Lower lobe of right lung (tissue), 2 donors: ENCODE data around the gene SUSD1. TPM values are rescaled to one million over a fixed set of nuclear protein-coding genes. Genes with fewer than 3 reads are reported as not detected.
A peak's percentile ranks its signal among the peaks of the same experiment; 100 is the strongest.
"Not testable (repeated sequence)": the region's sequence is repeated elsewhere in the genome, so short reads cannot be mapped to it uniquely, and the experiment has no call there.

ENCODE experiments used
- ATAC-seq, 2 donors: fragments of 200-7000 bp; cut with Tn5 transposase; one replicate each; pipeline ENCODE4 v1.9.1; 2020 to 2022; ENCODE audit warnings: mild to moderate bottlenecking in 2 of 2, moderate library complexity in 2 of 2
- DNase-seq: peaks from one replicate; pipeline ENCODE4 v3.0.0-alpha.2; 2020
- H3K27ac ChIP-seq: fragments of 200-600 bp; one replicate; pipeline ENCODE4 v1.8.0; 2022
- H3K27me3 ChIP-seq: fragments of 200-600 bp; one replicate; pipeline ENCODE4 v1.8.0; 2022; ENCODE audit warnings: low read depth
- H3K36me3 ChIP-seq: fragments of 200-600 bp; one replicate; pipeline ENCODE4 v1.8.0; 2022; ENCODE audit warnings: mild to moderate bottlenecking
- H3K4me1 ChIP-seq: fragments of 200-600 bp; one replicate; pipeline ENCODE4 v1.8.0; 2022
- H3K4me3 ChIP-seq: fragments of 200-600 bp; one replicate; pipeline ENCODE4 v1.8.0; 2022; ENCODE audit warnings: mild to moderate bottlenecking
- H3K9me3 ChIP-seq: fragments of 200-600 bp; one replicate; pipeline ENCODE4 v1.8.0; 2022
- intact Hi-C: fragments of 100-400 bp; cut with DNase I; formaldehyde crosslinking; loops from one replicate; pipeline ENCODE4 v1.11.0; 2022
- total RNA-seq: library from RNA; stranded (reverse); fragmentation: NEBNext Ultra II Directional; extraction: Animal tissue kit (Norgen Biotek cat#: 25700); gene quantifications from one replicate; pipeline ENCODE4 v1.2.1, GENCODE V29; 2021
- TF ChIP-seq, protein P1 (sequence below): fragments of 200-600 bp; IDR thresholded peaks from one replicate; pipeline ENCODE4 v1.8.0; 2022; ENCODE audit warnings: antibody characterized with exemption, mild to moderate bottlenecking
- donor health status: DM: no; HTN: yes; CAD: no; lungs with severe emphysema.

Gene SUSD1
- total RNA-seq, 1 donor from 2014 or later = 49.4 TPM

- TF ChIP-seq, protein P1, sequence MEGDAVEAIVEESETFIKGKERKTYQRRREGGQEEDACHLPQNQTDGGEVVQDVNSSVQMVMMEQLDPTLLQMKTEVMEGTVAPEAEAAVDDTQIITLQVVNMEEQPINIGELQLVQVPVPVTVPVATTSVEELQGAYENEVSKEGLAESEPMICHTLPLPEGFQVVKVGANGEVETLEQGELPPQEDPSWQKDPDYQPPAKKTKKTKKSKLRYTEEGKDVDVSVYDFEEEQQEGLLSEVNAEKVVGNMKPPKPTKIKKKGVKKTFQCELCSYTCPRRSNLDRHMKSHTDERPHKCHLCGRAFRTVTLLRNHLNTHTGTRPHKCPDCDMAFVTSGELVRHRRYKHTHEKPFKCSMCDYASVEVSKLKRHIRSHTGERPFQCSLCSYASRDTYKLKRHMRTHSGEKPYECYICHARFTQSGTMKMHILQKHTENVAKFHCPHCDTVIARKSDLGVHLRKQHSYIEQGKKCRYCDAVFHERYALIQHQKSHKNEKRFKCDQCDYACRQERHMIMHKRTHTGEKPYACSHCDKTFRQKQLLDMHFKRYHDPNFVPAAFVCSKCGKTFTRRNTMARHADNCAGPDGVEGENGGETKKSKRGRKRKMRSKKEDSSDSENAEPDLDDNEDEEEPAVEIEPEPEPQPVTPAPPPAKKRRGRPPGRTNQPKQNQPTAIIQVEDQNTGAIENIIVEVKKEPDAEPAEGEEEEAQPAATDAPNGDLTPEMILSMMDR = no peak
- H3K9me3 ChIP-seq = peaks cover 16% of the 10 kb centered on the region
Observed at GRCh38 chr9:112203536-112203935, 28.4 kb upstream of the SUSD1 start.

DNA sequence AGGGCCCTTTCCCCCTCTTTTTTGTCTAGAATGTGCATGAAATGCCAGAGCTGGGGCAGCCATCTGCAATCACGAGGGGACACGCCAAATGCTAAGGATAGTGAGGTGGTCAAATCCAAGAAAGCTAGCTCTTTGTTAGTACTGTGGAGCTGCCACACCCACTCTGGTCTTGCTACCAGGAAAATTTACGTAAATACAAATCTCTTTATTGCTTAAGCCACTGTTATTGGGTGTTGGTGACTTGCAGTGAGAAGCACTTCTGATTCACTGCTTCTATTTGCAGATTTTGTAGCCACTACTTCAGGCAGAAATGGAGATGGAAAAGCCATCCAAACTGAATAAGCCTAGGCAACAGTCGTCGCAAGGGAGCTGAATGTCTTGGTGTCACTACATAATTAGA, 25.6 kb upstream of the SUSD1 start:
- DNase-seq (no peak), ATAC-seq (no peak)
- intact Hi-C loops = no loop called here
- Histone ChIP-seq H3K4me3 (no peak overlapping the region), H3K4me1 (no peaks in the 10 kb centered on the region), H3K27ac (no peak overlapping the region), H3K36me3 (no peaks in the 10 kb centered on the region), H3K9me3 (no peaks in the 10 kb centered on the region), H3K27me3 (no peaks in the 10 kb centered on the region)
- TF ChIP-seq, protein P1 = no peak

More at GRCh38 chr9:112203536-112203935, 28.4 kb upstream of the SUSD1 start:
- ATAC-seq (no peak), DNase-seq (no peak)
- no peak overlapping the region for H3K4me3 ChIP-seq
- peaks cover 1% of the 10 kb centered on the region for H3K36me3 ChIP-seq
- no peak overlapping the region for H3K27ac ChIP-seq
- no peaks in the 10 kb centered on the region for H3K27me3 ChIP-seq
- intact Hi-C loops = no loop called here
- H3K4me1 ChIP-seq = no peaks in the 10 kb centered on the region

DNA sequence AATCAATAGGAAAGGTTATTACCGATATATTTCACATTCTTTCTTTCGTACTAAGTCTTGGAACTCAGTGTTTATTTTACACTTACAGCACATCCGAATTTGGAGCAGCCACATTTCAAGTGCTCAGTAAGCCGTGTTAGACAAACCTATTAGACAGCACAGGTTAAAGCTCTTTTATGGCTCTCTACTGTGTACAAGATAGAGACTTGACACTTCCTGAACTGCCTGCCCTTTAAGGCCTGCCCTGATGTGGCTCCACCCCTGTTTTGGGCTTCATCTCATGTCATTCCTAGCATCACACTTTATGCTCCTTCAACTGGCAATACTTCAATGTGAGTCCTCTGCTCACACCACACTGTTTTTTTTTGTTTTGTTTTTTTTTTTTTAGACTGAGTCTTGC, 23.5 kb upstream of the SUSD1 start:
- no peak overlapping the region for H3K4me3 ChIP-seq
- H3K4me1 ChIP-seq = peaks cover 4% of the 10 kb centered on the region
- intact Hi-C loops = no loop called here
- no peaks in the 10 kb centered on the region for H3K27me3 ChIP-seq
- no peak overlapping the region for H3K27ac ChIP-seq
- TF ChIP-seq, protein P1 = no peak
- no peaks in the 10 kb centered on the region for H3K36me3 ChIP-seq
- ATAC-seq = peak; percentile 46 to 60
- no peaks in the 10 kb centered on the region for H3K9me3 ChIP-seq
- no peak for DNase-seq

GRCh38 chr9:112194969-112195431, 19.9 kb upstream of the SUSD1 start:
- TF ChIP-seq, protein P1 = no peak
- ATAC-seq (peak; percentile 31 to 64), DNase-seq (no peak)
- intact Hi-C loops = no loop called here
- H3K9me3 ChIP-seq = no peaks in the 10 kb centered on the region
- H3K27ac ChIP-seq = no peak overlapping the region
- H3K4me1 ChIP-seq = peaks cover 4% of the 10 kb centered on the region
- no peak overlapping the region for H3K4me3 ChIP-seq
- H3K27me3 ChIP-seq = no peaks in the 10 kb centered on the region
- no peaks in the 10 kb centered on the region for H3K36me3 ChIP-seq

DNA sequence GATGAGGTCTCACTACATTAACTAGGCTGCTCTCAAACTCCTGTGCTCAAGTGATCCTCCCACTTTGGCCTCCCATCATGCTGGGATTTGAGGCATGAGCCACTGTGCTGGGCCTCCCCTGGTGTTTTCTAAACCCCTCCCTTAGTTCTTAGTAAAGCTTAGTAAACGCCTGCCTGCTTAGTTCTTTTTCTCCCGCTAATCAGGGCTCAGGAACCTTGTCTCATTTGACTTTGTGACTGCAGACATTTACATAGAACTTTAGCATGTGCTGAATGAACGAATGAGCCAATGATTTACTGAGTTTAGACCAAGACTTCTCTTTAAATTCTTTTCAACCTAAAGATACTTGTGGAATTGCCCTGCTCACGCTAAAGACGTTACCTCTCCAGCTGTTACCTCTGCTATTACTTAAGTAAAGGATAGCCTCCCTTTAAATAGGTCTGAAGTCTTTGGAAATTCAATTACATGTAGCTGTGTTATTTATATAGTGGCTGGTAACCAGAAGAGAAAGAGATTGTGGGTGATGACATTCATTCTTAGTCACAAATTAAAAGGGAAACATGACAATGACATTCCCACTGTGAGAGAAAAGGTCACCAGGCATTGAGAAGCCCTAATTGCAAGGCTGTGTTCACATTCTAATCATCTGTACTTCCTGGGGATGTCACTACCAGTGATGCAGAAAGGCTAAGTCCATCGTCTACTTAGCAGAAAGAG, 18.6 kb upstream of the SUSD1 start:
- TF ChIP-seq, protein P1 = no peak
- no peaks in the 10 kb centered on the region for H3K36me3 ChIP-seq
- H3K9me3 ChIP-seq = no peaks in the 10 kb centered on the region
- no peaks in the 10 kb centered on the region for H3K27me3 ChIP-seq
- DNase-seq = no peak
- intact Hi-C loops = no loop called here
- H3K4me3 ChIP-seq = no peak overlapping the region
- H3K4me1 ChIP-seq = peaks cover 4% of the 10 kb centered on the region
- ATAC-seq = no peak
- H3K27ac ChIP-seq = no peak overlapping the region

DNA sequence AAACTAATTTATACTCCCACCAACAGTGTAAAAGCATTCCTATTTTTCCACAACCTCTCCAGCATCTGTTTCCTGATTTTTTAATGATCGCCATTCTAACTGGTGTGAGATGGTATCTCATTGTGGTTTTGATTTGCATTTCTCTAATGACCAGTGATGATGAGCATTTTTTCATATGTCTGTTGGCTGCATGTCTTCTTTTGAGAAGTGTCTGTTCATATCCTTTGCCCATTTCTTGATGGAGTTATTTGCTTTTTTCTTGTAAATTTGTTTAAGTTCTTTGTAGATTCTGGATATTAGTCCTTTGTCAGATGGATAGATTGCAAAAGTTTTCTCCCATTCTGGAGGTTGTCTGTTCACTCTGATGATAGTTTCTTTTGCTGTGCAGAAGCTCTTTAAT, 15.2 kb upstream of the SUSD1 start:
- H3K27me3 ChIP-seq, DNase-seq, H3K4me3 ChIP-seq, H3K4me1 ChIP-seq, H3K36me3 ChIP-seq, intact Hi-C loops, H3K9me3 ChIP-seq, H3K27ac ChIP-seq, ATAC-seq: not testable (repeated sequence)
